IMR-90 (cell line): ENCODE measurements around the gene USP14. TPM values are rescaled to one million over a fixed set of nuclear protein-coding genes. Genes with fewer than 3 reads are reported as not detected.

Experiments
- ATAC-seq: fragments of 200-7000 bp; cut with Tn5 transposase; 2 replicates; pipeline ENCODE4 v1.9.1; 2020; ENCODE audit warnings: low read depth, mild to moderate bottlenecking, moderate library complexity
- BruUV-seq: library from RNA; stranded (reverse); fragments of 400-500 nt; replicated peaks from 2 replicates; lab custom pipeline; 2021; lab: Mats Ljungman, UMichigan
- CTCF ChIA-PET: fragments of 300-600 bp; formaldehyde crosslinking; extraction: SDS; loops from one replicate; lab custom pipeline; 2021; ENCODE audit warnings: antibody characterized with exemption; lab: Yijun Ruan, JAX
- POLR2A ChIA-PET: fragments of 300-600 bp; sonication (Branson Sonifier 250); formaldehyde crosslinking; loops from one replicate; lab custom pipeline; 2022; ENCODE audit warnings: antibody characterized with exemption; ENCODE audit not compliant: unreplicated experiment; lab: Charles Lee
- DNase-seq: peaks from one replicate; pipeline ENCODE4 v3.0.0; 2013
- H2AFZ ChIP-seq: replicated peaks from 2 replicates; pipeline ENCODE3; 2013; ENCODE audit warnings: low read length, mild to moderate bottlenecking; ENCODE audit not compliant: poor library complexity
- H2AK5ac ChIP-seq: 2 replicates; pipeline ENCODE4 v1.6.1; 2013; ENCODE audit warnings: low read depth, low read length, inconsistent platforms
- H2AK9ac ChIP-seq: replicated peaks from 2 replicates; pipeline ENCODE3; 2013; ENCODE audit warnings: mild to moderate bottlenecking, low read depth, low read length, moderate library complexity; ENCODE audit not compliant: poor library complexity
- H2BK120ac ChIP-seq: 2 replicates; pipeline ENCODE4 v1.6.1; 2013; ENCODE audit warnings: low read depth, low read length, inconsistent platforms
- H2BK15ac ChIP-seq: 3 replicates; pipeline ENCODE4 v1.6.1; 2013; ENCODE audit warnings: low read depth, low read length, inconsistent platforms
- H2BK20ac ChIP-seq: 2 replicates; pipeline ENCODE4 v1.6.1; 2013; ENCODE audit warnings: low read depth, mild to moderate bottlenecking, inconsistent platforms, low read length, moderate library complexity
- H2BK5ac ChIP-seq: 2 replicates; pipeline ENCODE4 v1.6.1; 2013; ENCODE audit warnings: mild to moderate bottlenecking, low read depth, low read length, inconsistent platforms; ENCODE audit not compliant: poor library complexity, severe bottlenecking
- H3K14ac ChIP-seq: replicated peaks from 2 replicates; pipeline ENCODE4 v1.6.1; 2013; ENCODE audit warnings: low read depth, low read length, inconsistent platforms
- H3K18ac ChIP-seq: 2 replicates; pipeline ENCODE4 v1.6.1; 2013; ENCODE audit warnings: low read depth, low read length, control low read depth
- H3K23ac ChIP-seq: 2 replicates; pipeline ENCODE4 v1.6.1; 2013; ENCODE audit warnings: low read depth, low read length, inconsistent platforms
- H3K27ac ChIP-seq: 2 replicates; pipeline ENCODE4 v1.5.1; 2013; ENCODE audit warnings: mild to moderate bottlenecking, control low read depth, low read length; ENCODE audit not compliant: insufficient read depth
- H3K27me3 ChIP-seq: 2 replicates; pipeline ENCODE4 v1.6.1; 2013; ENCODE audit warnings: low read length; ENCODE audit not compliant: control insufficient read depth, insufficient read depth
- H3K36me3 ChIP-seq: 2 replicates; pipeline ENCODE4 v1.6.1; 2013; ENCODE audit warnings: low read length, mixed read lengths; ENCODE audit not compliant: control insufficient read depth, insufficient read depth
- H3K4ac ChIP-seq: 2 replicates; pipeline ENCODE4 v1.6.1; 2013; ENCODE audit warnings: low read depth, low read length, inconsistent platforms
- H3K4me1 ChIP-seq: 2 replicates; pipeline ENCODE4 v1.6.1; 2013; ENCODE audit warnings: low read length, mixed read lengths; ENCODE audit not compliant: control insufficient read depth, insufficient read depth
- H3K4me2 ChIP-seq: 2 replicates; pipeline ENCODE4 v1.6.1; 2013; ENCODE audit warnings: low read depth, mild to moderate bottlenecking, control low read depth, low read length, moderate library complexity
- H3K4me3 ChIP-seq: 2 replicates; pipeline ENCODE4 v1.5.1; 2013; ENCODE audit warnings: low read depth, mild to moderate bottlenecking, control low read depth, low read length, moderate library complexity; ENCODE audit not compliant: insufficient read depth
- H3K56ac ChIP-seq: 2 replicates; pipeline ENCODE4 v1.6.1; 2013; ENCODE audit warnings: low read length, inconsistent platforms; ENCODE audit not compliant: insufficient read depth; ENCODE audit errors: extremely low read depth
- H3K79me1 ChIP-seq, 2 experiments: 2 replicates each; pipeline ENCODE4 v1.6.1; 2013; ENCODE audit warnings: low read length in 2 of 2, inconsistent platforms in 1 of 2, low read depth in 1 of 2
- H3K9ac ChIP-seq: 2 replicates; pipeline ENCODE4 v1.6.1; 2013; ENCODE audit warnings: low read depth, low read length, control low read depth
- H3K9me1 ChIP-seq: 2 replicates; pipeline ENCODE4 v1.6.1; 2013; ENCODE audit warnings: low read length, inconsistent platforms; ENCODE audit not compliant: insufficient read depth
- H3K9me3 ChIP-seq: 2 replicates; pipeline ENCODE4 v1.6.1; 2013; ENCODE audit warnings: low read length; ENCODE audit not compliant: control insufficient read depth, insufficient read depth
- H4K20me1 ChIP-seq: 2 replicates; pipeline ENCODE4 v1.6.1; 2013; ENCODE audit warnings: low read length, inconsistent platforms; ENCODE audit not compliant: insufficient read depth
- H4K5ac ChIP-seq: 2 replicates; pipeline ENCODE4 v1.6.1; 2013; ENCODE audit warnings: mild to moderate bottlenecking, low read depth, low read length, control low read depth
- H4K8ac ChIP-seq, 2 experiments: 2 replicates each; pipeline ENCODE4 v1.6.1; 2013; ENCODE audit warnings: low read depth in 2 of 2, low read length in 2 of 2, control low read depth in 1 of 2, inconsistent platforms in 1 of 2
- H4K91ac ChIP-seq: 2 replicates; pipeline ENCODE4 v1.6.1; 2013; ENCODE audit warnings: low read depth, low read length, inconsistent platforms; ENCODE audit not compliant: insufficient read depth
- MAFK ChIP-seq: IDR thresholded peaks from 2 replicates; pipeline ENCODE4 v1.6.1; 2012; ENCODE audit warnings: low read depth, low read length, improper control_type of control experiment
- WGBS, 2 experiments: methylation state at CpG; one replicate each; pipeline versions ENCODE4 v1.1.5 to v1.1.7; 2013; ENCODE audit warnings: missing lambda C conversion rate in 2 of 2; ENCODE audit not compliant: insufficient read length in 1 of 2; ENCODE audit errors: extremely low coverage in 2 of 2; 5-methylcytosine and 5-hydroxymethylcytosine counted together
- dilution Hi-C: fragments of 300-500 bp; cut with HindIII; formaldehyde crosslinking; loops from one replicate; pipeline ENCODE4 v1.14.3; 2018; ENCODE audit warnings: low sequenced_read_pairs; ENCODE audit not compliant: unreplicated experiment
- in situ Hi-C: fragments of 300-500 bp; cut with MboI; formaldehyde crosslinking; loops from 3 replicates; pipeline ENCODE4 v1.14.3; 2019; ENCODE audit warnings: low sequenced_read_pairs, inconsistent platforms, mixed read lengths
- intact Hi-C: fragments of 100-400 bp; cut with micrococcal nuclease; formaldehyde crosslinking; loops from 2 replicates; pipeline ENCODE4 v1.10.0; 2022
- polyA plus RNA-seq, 3 experiments: library from polyadenylated mRNA; depleted of rRNA; stranded (reverse); fragments of >200 nt; gene quantifications; 2 replicates each; pipeline ENCODE4 v1.2.3, GENCODE V29; 2012; ENCODE audit warnings: low replicate concordance in 1 of 3
- total RNA-seq: library from RNA; depleted of rRNA; stranded (reverse); fragments of >200 nt; gene quantifications from 2 replicates; pipeline ENCODE4 v1.2.3, GENCODE V29; 2012

Gene USP14
- total and polyA plus RNA-seq, 2 of the 4 experiments (the other 2 are of a cell fraction) = 11.5 to 32.4 TPM

- H3K4me2 ChIP-seq = no peak overlapping the region
- ChIA-PET CTCF (no interaction called here), POLR2A (no interaction called here)
- H3K27me3 ChIP-seq = no peaks in the 10 kb centered on the region
- no peak for DNase-seq
- H2BK5ac ChIP-seq = no peak overlapping the region
- in situ Hi-C loops (no loop called here), intact Hi-C loops (no loop called here), dilution Hi-C loops (no loop called here)
- no peak overlapping the region for H2AK5ac ChIP-seq
- H3K79me1 ChIP-seq = peaks cover 17 to 18% of the 10 kb centered on the region in 2 experiments
- H3K14ac ChIP-seq = no peak overlapping the region
- H3K9me1 ChIP-seq = no peaks in the 10 kb centered on the region
- H3K4me1 ChIP-seq = no peaks in the 10 kb centered on the region; the same call in 1 of the 2 replicates
- peaks cover 30% of the 10 kb centered on the region for H3K36me3 ChIP-seq
- H4K20me1 ChIP-seq = peaks cover 3% of the 10 kb centered on the region; the same call in 1 of the 2 replicates
- no peak overlapping the region for H2AK9ac ChIP-seq
- WGBS, 2 experiments = no CpG with 5 or more reads among the region's 2 CpGs
- H2BK15ac ChIP-seq = no peak overlapping the region
- H4K8ac ChIP-seq = no peak overlapping the region
- no peak overlapping the region for H2BK20ac ChIP-seq
- H2BK120ac ChIP-seq = no peak overlapping the region
- no peak overlapping the region for H4K5ac ChIP-seq
- no peaks in the 10 kb centered on the region for H3K9me3 ChIP-seq
- no TSS peak for BruUV-seq
- no peak overlapping the region for H3K56ac ChIP-seq
- H3K9ac ChIP-seq = no peak overlapping the region
- H2AFZ ChIP-seq = no peak overlapping the region
- no peak for ATAC-seq
- TF ChIP-seq MAFK = no peak
- no peak overlapping the region for H3K4ac ChIP-seq
- no peak overlapping the region for H3K23ac ChIP-seq
- H4K91ac ChIP-seq = no peak overlapping the region
- H3K27ac ChIP-seq = no peak overlapping the region
- H3K4me3 ChIP-seq = no peak overlapping the region
- H3K18ac ChIP-seq = no peak overlapping the region
Observed at GRCh38 chr18:199768-200167, 41.4 kb downstream of the USP14 start.
